Neural progenitor cell (in vitro differentiated cells): Measurements from ENCODE around the gene BTBD18. TPM values are rescaled to one million over a fixed set of nuclear protein-coding genes. Genes with fewer than 3 reads are reported as not detected.
A peak's percentile ranks its signal among the peaks of the same experiment; 100 is the strongest.

Experiments used
- DNase-seq: peaks from one replicate; pipeline ENCODE4 v3.0.0-alpha.2; 2016; ENCODE audit warnings: low spot score
- H2AFZ ChIP-seq: fragments of 200-600 bp; sonication (generic); replicated peaks from 2 replicates; pipeline ENCODE4 v1.6.1; 2016; ENCODE audit warnings: antibody characterized with exemption
- H3F3A ChIP-seq: fragments of 200-600 bp; sonication (generic); 2 replicates; pipeline ENCODE4 v1.6.1; 2016; ENCODE audit warnings: antibody characterized with exemption, low read depth
- H3K27ac ChIP-seq: fragments of 200-600 bp; sonication (generic); 2 replicates; pipeline ENCODE4 v1.5.1; 2016; ENCODE audit warnings: mild to moderate bottlenecking
- H3K27me3 ChIP-seq: fragments of 200-600 bp; sonication (generic); 2 replicates; pipeline ENCODE4 v1.6.1; 2016; ENCODE audit warnings: mild to moderate bottlenecking, moderate library complexity
- H3K36me3 ChIP-seq: fragments of 200-600 bp; sonication (generic); 2 replicates; pipeline ENCODE4 v1.5.1; 2016
- H3K4me1 ChIP-seq: fragments of 200-600 bp; sonication (generic); 2 replicates; pipeline ENCODE4 v1.6.1; 2016; ENCODE audit warnings: mixed run types
- H3K4me2 ChIP-seq: fragments of 200-600 bp; sonication (generic); 2 replicates; pipeline ENCODE4 v1.6.1; 2016
- H3K4me3 ChIP-seq: fragments of 200-600 bp; sonication (generic); 2 replicates; pipeline ENCODE4 v1.5.1; 2016
- H3K79me2 ChIP-seq: fragments of 200-600 bp; sonication (generic); 2 replicates; pipeline ENCODE4 v1.6.1; 2016; ENCODE audit warnings: low read depth
- H3K9ac ChIP-seq: fragments of 200-600 bp; sonication (generic); 2 replicates; pipeline ENCODE4 v1.6.1; 2016
- H3K9me3 ChIP-seq: fragments of 200-600 bp; sonication (generic); 2 replicates; pipeline ENCODE4 v1.5.1; 2016; ENCODE audit warnings: low read depth
- H4K20me1 ChIP-seq: fragments of 200-600 bp; sonication (generic); 2 replicates; pipeline ENCODE4 v1.6.1; 2016; ENCODE audit warnings: low read depth
- H3K27ac Mint-ChIP-seq: 3 replicates; pipeline ENCODE4 v1.8.0; 2021; ENCODE audit warnings: mixed read lengths
- H3K27me3 Mint-ChIP-seq: 2 replicates; pipeline ENCODE4 v1.8.0; 2022; ENCODE audit warnings: low read depth, mild to moderate bottlenecking, inconsistent platforms, moderate library complexity, mixed read lengths; ENCODE audit not compliant: insufficient read depth
- H3K36me3 Mint-ChIP-seq: 3 replicates; pipeline ENCODE4 v1.8.0; 2021; ENCODE audit warnings: mixed read lengths
- H3K4me1 Mint-ChIP-seq: 3 replicates; pipeline ENCODE4 v1.8.0; 2021; ENCODE audit warnings: mixed read lengths
- H3K4me3 Mint-ChIP-seq: 3 replicates; pipeline ENCODE4 v1.8.0; 2021; ENCODE audit warnings: mild to moderate bottlenecking, moderate library complexity, mixed read lengths
- H3K9me3 Mint-ChIP-seq: 3 replicates; pipeline ENCODE4 v1.8.0; 2020; ENCODE audit warnings: mixed read lengths
- CTCF ChIP-seq: fragments of 200-600 bp; sonication (generic); IDR thresholded peaks from 2 replicates; pipeline ENCODE4 v1.5.1; 2017; ENCODE audit warnings: antibody characterized with exemption, mild to moderate bottlenecking
- EZH2 ChIP-seq: fragments of 200-600 bp; sonication (generic); IDR thresholded peaks from 2 replicates; pipeline ENCODE4 v1.6.1; 2017; ENCODE audit warnings: antibody characterized with exemption, mild to moderate bottlenecking, moderate library complexity
- EZH2phosphoT487 ChIP-seq: fragments of 200-600 bp; sonication (generic); IDR thresholded peaks from 2 replicates; pipeline ENCODE4 v1.6.1; 2017; ENCODE audit warnings: antibody characterized with exemption
- total RNA-seq: library from RNA; depleted of rRNA; stranded (reverse); fragments of >200 nt; gene quantifications from 2 replicates; pipeline ENCODE4 v1.2.3, GENCODE V29; 2015; ENCODE audit warnings: low replicate concordance

Gene BTBD18
- not detected in 2 replicates for total RNA-seq

- Mint-ChIP-seq H3K9me3 (no peaks in the 10 kb centered on the region), H3K36me3 (peaks cover 3% of the 10 kb centered on the region), H3K27me3 (no peaks in the 10 kb centered on the region), H3K4me3 (no peak within 1 kb of the TSS), H3K4me1 (peaks cover 3% of the 10 kb centered on the region), H3K27ac (no peak within 1 kb of the TSS)
- peak; percentile 70 for DNase-seq
- Histone ChIP-seq H2AFZ (no peak within 1 kb of the TSS), H3K9ac (no peak within 1 kb of the TSS), H3K36me3 (no peaks in the 10 kb centered on the region), H3K9me3 (no peaks in the 10 kb centered on the region), H3K4me2 (no peak within 1 kb of the TSS), H3K4me1 (no peaks in the 10 kb centered on the region), H3K4me3 (no peak within 1 kb of the TSS), H3K27me3 (no peaks in the 10 kb centered on the region), H3K79me2 (no peaks in the 10 kb centered on the region), H4K20me1 (no peaks in the 10 kb centered on the region), H3K27ac (peak within 1 kb of the TSS; percentile 29), H3F3A (peaks cover 26% of the 10 kb centered on the region)
- TF ChIP-seq EZH2phosphoT487: no peak
- TF ChIP-seq EZH2: no peak
- TF ChIP-seq CTCF: peak; percentile 63
These were observed at the start of gene BTBD18 for GRCh38 chr11:57751676-57752253. Gene BTBD18, minus strand, starts transcription at chr11:57751819. Its CDS starts 631 bp downstream, at chr11:57751188.

GRCh38 chr11:57801183-57801485 is 49.5 kb upstream of the BTBD18 start:
- no peak overlapping the region for H3K4me3 Mint-ChIP-seq
- H3K9me3 ChIP-seq: no peaks in the 10 kb centered on the region
- H3K4me1 ChIP-seq: peaks cover 4% of the 10 kb centered on the region
- H3K79me2 ChIP-seq: peaks cover 63% of the 10 kb centered on the region
- H3K4me2 ChIP-seq: no peak overlapping the region
- H3F3A ChIP-seq: peaks cover 32% of the 10 kb centered on the region
- no peak overlapping the region for H2AFZ ChIP-seq
- H4K20me1 ChIP-seq: peaks cover 48% of the 10 kb centered on the region
- TF ChIP-seq EZH2: no peak
- no peak for TF ChIP-seq EZH2phosphoT487
- no peak for DNase-seq
- H3K9ac ChIP-seq: no peak overlapping the region
- H3K9me3 Mint-ChIP-seq: no peaks in the 10 kb centered on the region
- H3K27ac ChIP-seq: no peak overlapping the region
- no peaks in the 10 kb centered on the region for H3K27me3 ChIP-seq
- H3K36me3 ChIP-seq: peaks cover 37% of the 10 kb centered on the region
- H3K4me3 ChIP-seq: no peak overlapping the region
- no peaks in the 10 kb centered on the region for H3K4me1 Mint-ChIP-seq
- peaks cover 40% of the 10 kb centered on the region for H3K36me3 Mint-ChIP-seq
- no peak overlapping the region for H3K27ac Mint-ChIP-seq
- H3K27me3 Mint-ChIP-seq: peaks cover 2% of the 10 kb centered on the region

GRCh38 chr11:57800444-57801182 is 49.0 kb upstream of the BTBD18 start:
- Mint-ChIP-seq H3K36me3 (peaks cover 38% of the 10 kb centered on the region), H3K4me3 (no peak overlapping the region)
- peaks cover 67% of the 10 kb centered on the region for H3K79me2 ChIP-seq

More at GRCh38 chr11:57800444-57801182, 49.0 kb upstream of the BTBD18 start:
- no peak overlapping the region for H3K27ac Mint-ChIP-seq
- Histone ChIP-seq H3K36me3 (peaks cover 37% of the 10 kb centered on the region), H3K27ac (no peak overlapping the region), H3K9me3 (no peaks in the 10 kb centered on the region), H3K9ac (no peak overlapping the region), H3K4me1 (peaks cover 4% of the 10 kb centered on the region), H3K27me3 (no peaks in the 10 kb centered on the region), H3K4me2 (no peak overlapping the region), H3F3A (peaks cover 32% of the 10 kb centered on the region), H2AFZ (no peak overlapping the region), H4K20me1 (peaks cover 48% of the 10 kb centered on the region), H3K4me3 (no peak overlapping the region)
- peaks cover 2% of the 10 kb centered on the region for H3K27me3 Mint-ChIP-seq
- no peaks in the 10 kb centered on the region for H3K4me1 Mint-ChIP-seq
- no peaks in the 10 kb centered on the region for H3K9me3 Mint-ChIP-seq
- TF ChIP-seq EZH2 (no peak), CTCF (peak; percentile 88)
- DNase-seq: peak; percentile 83
